Measurements from ENCODE around the gene TMEM242. TPM values are rescaled to one million over a fixed set of nuclear protein-coding genes. Genes with fewer than 3 reads are reported as not detected.

TMEM242 gene
- total and polyA plus RNA-seq, 2 of the 8 experiments (the other 6 are each of a cell fraction or from before 2014, with no cell fraction given): 2.4 to 9.0 TPM

DNA sequence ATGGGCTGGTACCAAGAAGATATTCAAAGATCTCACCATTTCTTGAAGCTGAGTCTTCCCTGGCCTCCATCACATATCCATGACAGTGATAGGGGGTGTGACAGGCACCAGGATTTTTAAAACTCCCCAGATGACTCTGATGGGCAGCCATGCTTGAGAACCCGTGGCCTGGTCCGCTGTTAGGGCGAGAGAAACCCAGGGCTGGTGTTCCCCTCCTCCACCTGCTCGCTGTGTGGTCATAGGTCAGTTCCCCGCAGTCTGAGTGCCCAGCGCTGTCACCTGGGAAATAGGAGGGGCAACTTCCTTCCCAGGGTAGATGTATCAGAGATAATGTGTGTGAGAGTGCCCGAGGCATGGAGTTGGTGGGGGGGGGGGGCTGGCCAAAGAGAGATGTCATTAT, 50.9 kb downstream of the TMEM242 start:
- Histone ChIP-seq H4K20me1 (replicated peaks in 1 of 2; ENCODE audit: control insufficient read depth in 1 of 2, insufficient read depth in 2 of 2, low read length in 2 of 2) (peaks cover 0 to 5% of the 10 kb centered on the region in 2 experiments), H4K8ac (ENCODE audit: extremely low read depth, insufficient read depth, low read length) (no peak overlapping the region), H4K91ac (replicated peaks; ENCODE audit: insufficient read length, low read length) (no peak overlapping the region), H2AK5ac (ENCODE audit: low read depth, low read length) (no peak overlapping the region), H2BK5ac (ENCODE audit: low read depth, low read length) (no peak overlapping the region), H2BK12ac (ENCODE audit: low read depth, low read length) (no peak overlapping the region), H3K9ac (replicated peaks in 1 of 4; ENCODE audit: extremely low read depth in 1 of 4, low read depth in 3 of 4, low read length in 3 of 4) (no peak overlapping the region), H3K18ac (ENCODE audit: extremely low read depth, low read length) (no peak overlapping the region), H2BK120ac (replicated peaks; ENCODE audit: low read depth, low read length) (no peak overlapping the region), H3K4ac (replicated peaks; ENCODE audit: insufficient read length, low read depth, low read length) (no peak overlapping the region), H2BK20ac (ENCODE audit: low read length) (no peak overlapping the region), H3K56ac (replicated peaks; ENCODE audit: insufficient read length, low read depth, low read length) (no peak overlapping the region), H3K9me3 (ENCODE audit: insufficient read depth in 2 of 2, low read depth in 1 of 2, low read length in 1 of 2) (no peaks in the 10 kb centered on the region), H2BK15ac (ENCODE audit: low read length) (no peak overlapping the region), H3K36me3 (ENCODE audit: control insufficient read depth in 2 of 4, insufficient read depth in 4 of 4, low read length in 3 of 4) (no peaks in the 10 kb centered on the region), H4K5ac (ENCODE audit: insufficient read length, low read depth, low read length) (no peak overlapping the region), H3K23me2 (ENCODE audit: low read depth, low read length) (peaks cover 11% of the 10 kb centered on the region; the same call in 1 of the 2 replicates), H3K27me3 (replicated peaks in 1 of 4; ENCODE audit: control insufficient read depth in 3 of 4, extremely low read depth in 1 of 4, insufficient read depth in 3 of 4, low read length in 3 of 4) (peaks cover 0 to 15% (median 8%) of the 10 kb centered on the region in 4 experiments; a peak in 4 of 7 replicates), H3K4me2 (ENCODE audit: insufficient read depth in 1 of 2, low read depth in 2 of 2, low read length in 2 of 2) (no peak overlapping the region), H3K27ac (ENCODE audit: low read depth, low read length) (no peak overlapping the region), H2AFZ (ENCODE audit: low read length) (no peak overlapping the region), H3K79me2 (ENCODE audit: control insufficient read depth in 1 of 2, insufficient read depth in 2 of 2, low read length in 2 of 2) (no peaks in the 10 kb centered on the region), H3K23ac (ENCODE audit: insufficient read length) (no peak overlapping the region), H3K79me1 (ENCODE audit: low read depth, low read length) (no peaks in the 10 kb centered on the region; the same call in 1 of the 2 replicates), H3K14ac (ENCODE audit: insufficient read length) (no peak overlapping the region), H3K4me3 (ENCODE audit: extremely low read depth in 1 of 4, insufficient read depth in 2 of 4, low read depth in 3 of 4, low read length in 4 of 4) (no peak overlapping the region), H3K4me1 (replicated peaks in 1 of 4; ENCODE audit: control insufficient read depth in 3 of 4, insufficient read depth in 4 of 4, low read length in 3 of 4) (peaks cover 2 to 11% (median 7%) of the 10 kb centered on the region in 4 experiments)
- FAIRE-seq (no peak), DNase-seq (ENCODE audit: low read depth in 1 of 2, low spot score in 2 of 2) (no peak)
- no peak for TF ChIP-seq HDAC6 (IDR thresholded peaks at IDR 0.05; ENCODE audit: low read depth, low read length)
- no peak for TF ChIP-seq CHD2 (IDR thresholded peaks at IDR 0.05; ENCODE audit: low read length)
- TF ChIP-seq POLR2AphosphoS5 (IDR thresholded peaks at IDR 0.05; ENCODE audit: low read depth, low read length): no peak
- TF ChIP-seq SP4 (IDR thresholded peaks at IDR 0.05; ENCODE audit: low read length): no peak
- no peak for TF ChIP-seq JUN (IDR thresholded peaks at IDR 0.05; ENCODE audit: low read depth, low read length)
- TF ChIP-seq TBP (IDR thresholded peaks at IDR 0.05; ENCODE audit: low read depth, low read length): no peak
- TF ChIP-seq RXRA (IDR thresholded peaks at IDR 0.05; ENCODE audit: insufficient read depth, low read depth, low read length): no peak
- no peak for TF ChIP-seq TEAD4 (IDR thresholded peaks at IDR 0.05; ENCODE audit: low read depth, low read length)
- TF ChIP-seq FOSL1 (IDR thresholded peaks at IDR 0.05; ENCODE audit: insufficient read depth, low read depth, low read length): no peak
- TF ChIP-seq BRCA1 (IDR thresholded peaks at IDR 0.05; ENCODE audit: low read depth, low read length): no peak
- POLR2A ChIA-PET (ENCODE audit: partially characterized antibody): interaction anchor here (0.7 kb wide), 1 partner anchor 17 kb away, joined by 4 read pairs; no protein-coding TSS in a partner anchor
- CTCF ChIA-PET (ENCODE audit: partially characterized antibody): interaction anchor here (1.2 to 2.2 kb wide), 6 partner anchors 10 to 46 kb away, joined by 3 to 9 read pairs (median 5); no protein-coding TSS in a partner anchor
- 82% methylated on average over 7 of the region's 7 CpGs; no CpG with 5 or more reads in 1 of the 2 experiments for WGBS, 2 experiments (ENCODE audit: extremely low coverage in 1 of 2, insufficient coverage in 1 of 2, insufficient read length in 1 of 2, insufficient replicate concordance in 2 of 2, low coverage in 1 of 2, low lambda C conversion rate in 2 of 2, missing lambda C conversion rate in 1 of 2)

Measured in H1 (cell line).